T-helper 9 cell (primary cell): ENCODE results near the gene URI1.
"Not testable (repeated sequence)": the region's sequence is repeated elsewhere in the genome, so short reads cannot be mapped to it uniquely, and the experiment has no call there.

Source experiments
- DNase-seq: peaks from one replicate; pipeline ENCODE4 v3.0.0-alpha.2; 2020

URI1 gene

DNA sequence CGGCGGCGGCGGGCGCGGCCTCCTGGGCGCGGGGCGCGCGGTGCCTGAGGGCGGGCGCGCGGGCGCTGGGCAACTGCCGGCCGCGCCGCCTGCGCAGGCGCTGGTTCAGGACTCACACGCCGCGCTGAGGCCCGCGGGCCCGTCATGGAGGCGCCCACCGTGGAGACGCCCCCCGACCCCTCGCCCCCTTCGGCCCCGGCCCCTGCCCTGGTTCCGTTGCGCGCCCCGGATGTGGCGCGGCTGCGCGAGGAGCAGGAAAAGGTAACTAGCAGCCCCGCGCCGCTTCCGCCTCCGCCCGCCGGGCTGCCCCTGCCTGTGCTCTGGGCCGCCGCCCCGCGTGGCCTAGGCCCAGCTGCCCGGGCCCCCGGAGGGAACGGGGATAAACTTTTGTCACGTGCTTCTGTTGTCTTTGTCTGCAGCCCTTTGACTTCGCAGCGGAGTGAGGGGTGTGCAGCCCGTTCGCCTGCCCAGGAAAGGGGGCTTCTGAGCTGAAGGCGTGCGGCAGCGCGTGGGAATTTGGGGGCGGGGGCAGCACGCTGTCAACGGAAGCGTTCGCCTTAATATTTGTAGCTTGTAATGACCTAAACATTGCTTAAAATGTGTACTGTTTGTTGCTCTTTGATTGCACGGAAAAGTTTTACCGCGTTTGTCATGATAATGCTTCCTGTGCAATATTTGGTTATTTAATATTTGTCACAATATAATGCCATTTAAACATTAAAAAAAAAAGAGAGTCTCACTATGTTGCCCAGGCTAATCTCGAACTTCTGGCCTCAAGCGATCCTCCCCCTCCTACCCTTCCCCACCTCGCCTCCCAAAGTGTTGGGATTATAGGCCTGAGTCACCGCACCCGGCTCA, 594 bp downstream of the URI1 start:
- DNase-seq, result peak; percentile 64

DNA sequence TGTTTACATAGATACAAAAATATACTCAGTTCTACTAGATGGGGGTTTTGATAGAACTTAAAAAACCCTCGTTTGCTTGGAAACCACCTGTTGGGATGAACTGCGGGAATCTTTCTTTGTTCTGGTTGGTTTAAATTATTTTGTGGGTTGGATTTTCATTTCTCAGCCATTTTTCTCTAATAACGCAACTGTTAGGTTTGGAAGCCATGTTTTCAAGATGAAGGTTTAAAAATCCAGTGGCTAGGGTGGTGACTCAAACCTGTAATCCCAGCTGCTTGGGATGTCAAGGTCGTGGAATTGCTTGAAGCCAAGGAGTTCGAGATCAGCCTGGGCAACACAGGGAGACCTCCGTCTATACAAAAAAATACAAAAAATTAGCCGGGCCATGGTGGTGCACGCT, 1.6 kb downstream of the URI1 start:
- DNase-seq, result no peak

DNA sequence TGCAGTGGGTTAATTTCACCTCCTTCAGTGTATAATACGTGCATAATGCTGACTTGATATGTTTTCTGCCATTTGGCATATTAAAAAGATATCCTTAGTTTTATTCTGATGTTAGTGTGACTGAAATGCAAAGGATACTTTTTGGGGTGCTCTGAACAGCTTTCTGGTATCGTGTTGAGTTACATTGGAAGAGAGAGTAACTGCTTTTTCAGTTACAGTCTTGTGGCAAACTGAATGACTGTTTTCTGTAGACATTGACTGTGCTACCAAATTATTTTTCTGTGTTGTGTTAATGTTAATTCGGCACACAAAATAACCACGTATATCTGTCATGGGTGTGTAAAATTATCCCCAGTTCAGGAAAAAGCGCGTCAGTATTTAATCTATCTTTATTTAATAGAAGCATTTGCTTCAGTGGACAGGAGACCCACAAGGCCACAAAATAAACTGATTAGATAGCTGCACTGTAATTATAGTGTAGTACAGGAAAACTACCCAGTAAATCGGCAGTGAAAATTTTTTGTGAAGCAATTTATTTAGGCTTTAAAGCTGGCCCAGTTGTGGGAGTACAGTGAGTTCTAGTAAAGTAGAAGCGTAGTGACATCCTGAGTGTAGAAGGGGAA, 2.5 kb downstream of the URI1 start:
- no peak for DNase-seq

- DNase-seq, result no peak
Observed at GRCh38 chr19:29945017-29945416, 3.0 kb downstream of the URI1 start.

DNA sequence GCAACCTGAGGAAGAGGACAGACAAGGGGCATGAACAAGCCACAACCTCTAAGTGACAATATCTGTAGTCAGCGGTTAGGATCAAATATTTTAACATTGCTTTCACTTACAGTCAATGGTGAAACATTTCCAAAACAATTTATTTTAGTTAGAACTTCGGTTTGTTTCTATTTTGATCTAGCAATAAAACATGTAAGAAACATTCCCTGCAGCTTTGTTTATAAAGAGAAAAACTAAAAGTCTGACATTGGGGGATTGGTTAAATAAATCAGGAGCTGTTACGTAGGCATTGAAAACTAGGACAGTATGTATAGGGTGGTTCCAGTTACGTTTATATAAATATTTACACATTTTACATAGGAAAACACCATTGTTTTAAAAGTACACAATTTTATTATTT, 3.4 kb downstream of the URI1 start:
- DNase-seq, result no peak

DNA sequence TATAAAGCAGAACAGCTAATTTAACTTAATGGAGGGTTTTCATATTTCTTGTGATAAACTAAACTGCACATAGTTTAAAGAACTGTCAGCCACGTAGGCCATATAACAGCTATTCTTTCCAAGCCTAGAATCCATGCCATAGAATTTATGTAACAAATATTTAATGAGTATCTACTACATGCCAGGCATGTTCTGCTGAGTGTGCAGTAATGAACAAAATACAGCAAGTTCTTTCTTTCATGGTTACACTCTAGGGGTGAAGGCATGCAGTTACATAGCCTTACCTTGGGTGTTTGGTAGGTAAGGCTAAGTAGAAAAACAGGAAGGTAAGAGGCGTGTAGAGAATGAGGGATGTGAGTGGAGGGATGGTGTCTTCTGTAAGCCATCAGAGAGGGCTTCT, 4.6 kb downstream of the URI1 start:
- DNase-seq, result no peak

DNA sequence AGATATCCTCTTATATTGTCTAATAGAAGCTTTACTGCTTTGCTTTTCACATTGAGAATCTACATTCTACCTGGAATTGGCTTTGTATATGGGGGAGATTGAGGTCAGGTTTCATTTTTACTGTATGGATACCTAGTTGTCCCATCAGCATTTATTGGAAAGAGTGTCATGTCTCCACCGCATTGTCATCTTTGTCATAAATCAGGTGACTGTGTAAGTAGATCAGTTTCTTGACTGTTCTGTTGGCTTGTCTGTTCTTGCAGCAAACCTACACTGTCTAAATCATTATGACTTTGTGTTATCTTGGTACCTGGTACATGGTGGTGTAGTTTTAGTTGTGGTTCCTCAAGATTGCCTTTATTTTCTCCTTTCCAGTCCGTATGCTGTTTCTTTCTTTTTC, 5.8 kb downstream of the URI1 start:
- DNase-seq, result no peak

DNA sequence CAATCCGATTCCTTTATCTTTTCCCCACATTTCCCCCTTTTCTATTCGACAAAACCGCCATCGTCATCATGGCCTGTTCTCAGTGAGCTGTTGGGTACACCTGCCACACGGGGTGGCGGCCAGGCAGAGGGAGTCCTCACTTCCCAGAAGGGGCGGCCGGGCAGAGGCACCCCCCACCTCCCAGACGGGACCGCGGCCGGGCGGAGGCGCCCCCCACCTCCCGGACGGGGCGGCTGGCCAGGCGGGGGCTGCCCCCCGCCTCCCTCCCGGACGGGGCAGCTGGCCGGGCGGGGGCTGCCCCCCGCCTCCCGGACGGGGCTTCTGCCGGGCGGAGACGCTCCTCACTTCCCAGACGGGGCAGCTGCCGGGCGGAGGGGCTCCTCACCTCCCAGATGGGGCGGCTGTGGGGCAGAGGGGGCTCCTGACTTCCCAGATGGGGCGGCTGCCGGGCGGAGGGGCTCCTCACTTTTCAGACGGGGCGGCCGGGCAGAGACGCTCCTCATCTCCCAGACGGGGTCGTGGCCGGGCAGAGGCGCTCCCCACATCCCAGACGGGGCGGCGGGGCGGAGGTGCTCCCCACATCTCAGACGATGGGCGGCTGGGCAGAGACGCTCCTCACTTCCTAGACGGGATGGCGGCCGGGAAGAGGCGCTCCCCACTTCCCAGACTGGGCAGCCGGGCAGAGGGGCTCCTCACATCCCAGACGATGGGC, 6.9 kb downstream of the URI1 start:
- not testable (repeated sequence) for DNase-seq

GRCh38 chr19:29952177-29952576, 10.1 kb downstream of the URI1 start:
- DNase-seq, result no peak

DNA sequence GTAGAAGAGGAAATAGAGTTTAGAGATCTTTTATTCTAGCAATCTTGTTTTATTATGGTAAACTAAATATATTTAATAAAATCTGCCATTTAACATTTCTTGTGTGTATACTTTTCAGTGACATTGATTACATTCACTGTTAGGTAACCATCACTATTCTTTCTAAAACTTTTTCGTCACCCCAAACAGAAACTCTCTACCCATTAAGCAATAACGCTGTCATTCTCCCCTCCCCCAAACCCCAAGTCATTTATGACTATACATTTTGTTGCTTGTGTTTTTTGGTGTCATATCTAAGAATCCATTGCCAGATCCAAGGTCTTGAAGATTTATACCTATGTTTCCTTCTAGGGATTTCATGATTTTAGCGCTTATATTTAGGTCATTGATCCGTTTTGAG, 10.6 kb downstream of the URI1 start:
- DNase-seq, result no peak

DNA sequence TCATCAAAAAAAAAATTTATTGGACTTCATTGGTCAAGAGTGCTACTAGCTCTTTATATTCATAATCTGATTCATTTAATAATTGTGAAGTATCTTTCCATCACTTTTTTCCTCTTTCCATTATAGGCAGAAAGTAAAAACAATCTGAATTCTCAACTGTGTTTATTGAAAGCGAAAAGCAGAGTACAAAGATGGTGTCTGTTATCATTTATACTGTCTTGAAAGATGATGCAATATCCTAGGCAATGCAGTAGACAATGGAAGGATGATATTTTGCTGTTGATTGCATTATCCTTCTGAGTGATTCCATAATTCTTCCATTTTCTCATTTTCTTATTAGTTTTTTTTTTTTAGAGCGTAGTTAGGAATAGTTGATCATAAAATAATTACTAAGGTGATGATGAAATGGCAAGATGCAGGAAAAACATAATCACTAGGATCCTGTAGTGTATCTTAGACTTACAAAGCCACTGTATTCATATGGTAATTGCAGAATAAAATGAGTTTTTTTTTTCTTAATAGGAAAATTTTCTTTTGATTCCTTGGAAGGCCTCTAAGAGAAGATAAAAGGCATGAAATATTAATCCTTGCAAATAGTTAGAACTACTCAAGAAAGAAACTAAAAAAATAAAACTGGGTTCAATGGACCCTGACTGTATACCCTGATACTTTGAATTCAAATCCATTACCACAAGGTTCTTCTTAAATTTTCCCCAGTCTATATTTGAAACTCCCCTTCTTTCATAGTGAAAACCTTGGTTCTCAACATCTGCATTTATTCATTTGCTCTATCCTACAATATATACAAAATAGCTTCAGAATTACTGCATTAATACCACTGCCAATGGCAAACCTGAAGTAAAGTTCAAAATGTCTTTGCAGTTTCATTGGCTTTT, 11.6 kb downstream of the URI1 start:
- DNase-seq, result no peak

DNA sequence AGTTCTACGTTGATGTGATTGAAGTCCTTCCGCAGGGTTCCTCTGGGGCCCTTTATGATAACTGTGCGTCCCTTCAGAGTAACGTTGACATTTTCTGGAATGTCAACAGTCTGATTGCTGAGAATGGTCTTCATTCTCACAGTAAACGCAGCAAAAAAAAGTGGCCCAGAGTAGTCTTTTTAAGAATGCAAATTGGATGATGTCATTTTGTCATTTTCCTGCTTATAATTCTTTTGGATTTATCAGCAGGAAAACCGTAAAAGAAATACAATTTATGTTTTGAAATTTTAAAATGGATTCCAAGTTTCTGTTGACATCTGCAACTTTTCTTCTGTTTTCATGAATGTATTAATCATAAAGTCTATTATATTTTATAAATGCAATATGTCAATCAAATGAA, 14.8 kb downstream of the URI1 start:
- no peak for DNase-seq

DNA sequence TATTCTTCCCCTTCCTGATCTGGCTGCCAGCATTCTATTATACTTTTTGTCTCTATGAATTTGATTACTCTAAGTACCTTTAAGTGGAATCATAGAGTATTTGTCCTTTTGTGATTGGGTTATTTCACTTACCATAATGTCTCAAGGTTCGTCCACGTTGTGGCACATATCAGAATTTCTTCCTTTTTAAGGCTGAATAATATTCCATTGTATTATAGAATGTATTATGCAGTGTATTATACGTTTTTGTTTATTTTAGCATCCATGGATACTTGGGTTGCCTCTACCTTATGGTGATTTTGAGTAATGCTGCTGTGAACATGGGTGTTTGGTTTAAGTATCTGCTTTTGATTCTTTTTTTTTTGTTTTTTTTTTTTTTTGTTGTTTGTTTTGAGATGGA, 19.3 kb downstream of the URI1 start:
- no peak for DNase-seq

GRCh38 chr19:29962793-29963192, 20.8 kb downstream of the URI1 start:
- DNase-seq, result no peak

GRCh38 chr19:29963576-29963975, 21.5 kb downstream of the URI1 start:
- no peak for DNase-seq

GRCh38 chr19:29964171-29964570, 22.1 kb downstream of the URI1 start:
- DNase-seq, result no peak

GRCh38 chr19:29965492-29965891, 23.5 kb downstream of the URI1 start:
- DNase-seq, result no peak

DNA sequence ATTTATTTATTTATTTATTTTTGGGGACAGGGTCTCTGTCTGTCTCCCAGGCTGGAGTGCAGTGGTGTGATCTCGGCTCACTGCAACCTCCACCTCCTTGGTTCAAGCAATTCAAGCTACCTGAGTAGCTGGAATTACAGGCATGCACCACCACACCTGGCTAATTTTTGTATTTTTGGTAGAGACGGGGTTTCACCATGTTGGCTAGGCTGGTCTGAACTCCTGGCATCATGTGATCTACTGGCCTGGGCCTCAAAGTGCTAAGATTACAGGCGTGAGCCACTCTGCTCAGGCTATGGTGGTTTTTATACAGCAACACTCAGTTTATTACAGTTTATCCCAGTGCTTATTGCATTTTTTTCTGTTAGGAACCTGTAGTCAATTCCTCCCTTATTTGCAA, 24.1 kb downstream of the URI1 start:
- not testable (repeated sequence) for DNase-seq

DNA sequence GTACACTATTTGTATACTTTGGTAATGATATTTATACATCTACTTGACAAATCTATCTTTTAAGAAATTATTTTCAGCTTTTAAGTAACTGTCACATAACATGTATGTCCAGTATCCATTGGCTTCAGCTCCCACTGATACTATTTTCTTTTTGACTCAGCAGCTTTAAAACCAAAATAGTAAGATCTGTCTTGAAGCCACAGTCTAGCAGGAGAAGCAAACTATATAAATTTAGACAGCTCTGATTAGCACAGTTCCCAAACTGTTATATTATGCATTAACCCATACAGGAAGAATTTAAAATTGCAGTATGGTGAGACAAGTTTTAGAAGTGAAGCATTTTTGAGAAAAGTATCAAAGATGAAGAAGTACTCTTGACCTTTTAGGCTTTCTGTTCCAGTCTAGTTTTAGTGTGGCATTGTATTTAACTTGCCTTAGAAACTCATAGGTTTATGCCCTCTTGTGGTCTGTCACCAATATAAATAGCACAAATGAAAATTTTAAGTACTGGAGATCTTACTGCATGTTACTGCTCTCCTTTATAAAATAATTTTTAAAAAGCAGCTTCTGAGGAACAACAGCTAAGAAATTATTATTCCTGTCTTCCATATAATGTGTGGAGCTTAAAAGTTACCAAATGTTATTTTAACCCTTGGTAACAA, 24.7 kb downstream of the URI1 start:
- DNase-seq, result no peak

- no peak for DNase-seq
Observed at GRCh38 chr19:29967623-29968022, 25.6 kb downstream of the URI1 start.

GRCh38 chr19:29969891-29970290, 27.9 kb downstream of the URI1 start:
- no peak for DNase-seq

GRCh38 chr19:29971002-29971401, 29.0 kb downstream of the URI1 start:
- no peak for DNase-seq
